SK-N-SH treated with all-trans-retinoic acid at 6 μM for 48 hours (cell line): Measurements from ENCODE around the gene SUSD4.

Source experiments
- ATAC-seq: fragments of 200-7000 bp; cut with Tn5 transposase; 3 replicates; pipeline ENCODE4 v1.9.1; 2020; ENCODE audit warnings: mild to moderate bottlenecking, moderate library complexity
- ARNTL ChIP-seq: fragments of 450-650 bp; formaldehyde crosslinking; IDR thresholded peaks from 2 replicates; pipeline ENCODE4 v1.5.0; 2020; ENCODE audit warnings: low read depth, mild to moderate bottlenecking, moderate library complexity, borderline replicate concordance
- BACH2 ChIP-seq: fragments of 250-450 bp; sonication (Bioruptor Pico); IDR thresholded peaks from 2 replicates; pipeline ENCODE4 v1.9.0; 2021; ENCODE audit warnings: mild to moderate bottlenecking, borderline replicate concordance
- CREB5 ChIP-seq: fragments of 250-450 bp; sonication (Bioruptor Pico); IDR thresholded peaks from 2 replicates; pipeline ENCODE4 v1.5.1; 2020; ENCODE audit warnings: low read depth, mild to moderate bottlenecking, moderate library complexity
- CSDC2 ChIP-seq: fragments of 250-450 bp; sonication (Bioruptor Pico); IDR thresholded peaks from 2 replicates; pipeline ENCODE4 v1.5.0; 2020; ENCODE audit warnings: mild to moderate bottlenecking, moderate library complexity
- GLIS3 ChIP-seq: fragments of 250-450 bp; sonication (Bioruptor Pico); IDR thresholded peaks from 2 replicates; pipeline ENCODE4 v1.5.0; 2020; ENCODE audit warnings: mild to moderate bottlenecking, moderate library complexity
- ISL1 ChIP-seq: fragments of 250-450 bp; sonication (Bioruptor Pico); IDR thresholded peaks from 2 replicates; pipeline ENCODE4 v2.1.2; 2022; ENCODE audit warnings: mild to moderate bottlenecking, moderate library complexity
- OSR1 ChIP-seq: fragments of 250-450 bp; sonication (Bioruptor Pico); IDR thresholded peaks from 2 replicates; pipeline ENCODE4 v1.8.0; 2022; ENCODE audit warnings: moderate library complexity, mild to moderate bottlenecking, inconsistent platforms
- PPARA ChIP-seq: fragments of 250-450 bp; sonication (Bioruptor Pico); IDR thresholded peaks from 2 replicates; pipeline ENCODE4 v1.5.0; 2020; ENCODE audit warnings: mild to moderate bottlenecking, borderline replicate concordance
- RARB ChIP-seq: fragments of 250-450 bp; sonication (Bioruptor Pico); IDR thresholded peaks from 2 replicates; pipeline ENCODE4 v1.8.0; 2021; ENCODE audit warnings: mild to moderate bottlenecking, moderate library complexity
- SNAI2 ChIP-seq: fragments of 250-450 bp; sonication (Bioruptor Pico); IDR thresholded peaks from 2 replicates; pipeline ENCODE4 v1.5.0; 2020; ENCODE audit warnings: mild to moderate bottlenecking, moderate library complexity
- TCF4 ChIP-seq: fragments of 250-450 bp; sonication (Bioruptor Pico); IDR thresholded peaks from 2 replicates; pipeline ENCODE4 v1.8.0; 2021; ENCODE audit warnings: mild to moderate bottlenecking, moderate library complexity, borderline replicate concordance
- TOX ChIP-seq: fragments of 250-450 bp; sonication (Bioruptor Pico); IDR thresholded peaks from 2 replicates; pipeline ENCODE4 v1.8.0; 2021; ENCODE audit warnings: mild to moderate bottlenecking, moderate library complexity, borderline replicate concordance
- ZC3H10 ChIP-seq: fragments of 250-450 bp; sonication (Bioruptor Pico); IDR thresholded peaks from 2 replicates; pipeline ENCODE4 v1.5.1; 2021; ENCODE audit warnings: mild to moderate bottlenecking, moderate library complexity
- ZFP3 ChIP-seq: fragments of 250-450 bp; sonication (Bioruptor Pico); IDR thresholded peaks from 2 replicates; pipeline ENCODE4 v1.5.0; 2020; ENCODE audit warnings: mild to moderate bottlenecking, moderate library complexity
- ZNF565 ChIP-seq: fragments of 450-650 bp; formaldehyde crosslinking; conservative IDR thresholded peaks from 2 replicates; pipeline ENCODE4 v1.5.0; 2020; ENCODE audit warnings: low read depth, mild to moderate bottlenecking, moderate library complexity
- ZNF70 ChIP-seq: fragments of 450-650 bp; formaldehyde crosslinking; IDR thresholded peaks from 2 replicates; pipeline ENCODE4 v1.5.0; 2020; ENCODE audit warnings: mild to moderate bottlenecking, moderate library complexity
- ZNF8 ChIP-seq: fragments of 450-650 bp; formaldehyde crosslinking; IDR thresholded peaks from 2 replicates; pipeline ENCODE4 v1.5.0; 2020; ENCODE audit warnings: mild to moderate bottlenecking, moderate library complexity
- TF ChIP-seq, protein P1 (sequence below): fragments of 250-450 bp; sonication (Bioruptor Pico); IDR thresholded peaks from 2 replicates; pipeline ENCODE4 v1.8.0; 2021; ENCODE audit warnings: low read depth, mild to moderate bottlenecking, moderate library complexity, borderline replicate concordance
- TF ChIP-seq, protein P2 (sequence below): fragments of 250-450 bp; sonication (Bioruptor Pico); IDR thresholded peaks from 2 replicates; pipeline ENCODE4 v1.8.0; 2020; ENCODE audit warnings: mild to moderate bottlenecking, moderate library complexity, borderline replicate concordance
- TF ChIP-seq, protein P3 (sequence below): fragments of 250-450 bp; sonication (Bioruptor Pico); IDR thresholded peaks from 2 replicates; pipeline ENCODE4 v1.5.0; 2020; ENCODE audit warnings: mild to moderate bottlenecking, moderate library complexity

The SUSD4 gene

GRCh38 chr1:223337174-223337869 lies 26.7 kb downstream of the SUSD4 start:
- ATAC-seq = no peak
- no peak for TF ChIP-seq GLIS3 (CRISPR knock-in tag)
- TF ChIP-seq, protein P1, sequence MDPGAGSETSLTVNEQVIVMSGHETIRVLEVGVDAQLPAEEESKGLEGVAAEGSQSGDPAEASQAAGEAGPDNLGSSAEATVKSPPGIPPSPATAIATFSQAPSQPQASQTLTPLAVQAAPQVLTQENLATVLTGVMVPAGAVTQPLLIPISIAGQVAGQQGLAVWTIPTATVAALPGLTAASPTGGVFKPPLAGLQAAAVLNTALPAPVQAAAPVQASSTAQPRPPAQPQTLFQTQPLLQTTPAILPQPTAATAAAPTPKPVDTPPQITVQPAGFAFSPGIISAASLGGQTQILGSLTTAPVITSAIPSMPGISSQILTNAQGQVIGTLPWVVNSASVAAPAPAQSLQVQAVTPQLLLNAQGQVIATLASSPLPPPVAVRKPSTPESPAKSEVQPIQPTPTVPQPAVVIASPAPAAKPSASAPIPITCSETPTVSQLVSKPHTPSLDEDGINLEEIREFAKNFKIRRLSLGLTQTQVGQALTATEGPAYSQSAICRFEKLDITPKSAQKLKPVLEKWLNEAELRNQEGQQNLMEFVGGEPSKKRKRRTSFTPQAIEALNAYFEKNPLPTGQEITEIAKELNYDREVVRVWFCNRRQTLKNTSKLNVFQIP (CRISPR knock-in tag) = no peak
- no peak for TF ChIP-seq ZFP3 (CRISPR knock-in tag)
- TF ChIP-seq SNAI2 (CRISPR knock-in tag) = no peak
- no peak for TF ChIP-seq TOX (CRISPR knock-in tag)
- TF ChIP-seq ZNF70 = no peak
- TF ChIP-seq, protein P2, sequence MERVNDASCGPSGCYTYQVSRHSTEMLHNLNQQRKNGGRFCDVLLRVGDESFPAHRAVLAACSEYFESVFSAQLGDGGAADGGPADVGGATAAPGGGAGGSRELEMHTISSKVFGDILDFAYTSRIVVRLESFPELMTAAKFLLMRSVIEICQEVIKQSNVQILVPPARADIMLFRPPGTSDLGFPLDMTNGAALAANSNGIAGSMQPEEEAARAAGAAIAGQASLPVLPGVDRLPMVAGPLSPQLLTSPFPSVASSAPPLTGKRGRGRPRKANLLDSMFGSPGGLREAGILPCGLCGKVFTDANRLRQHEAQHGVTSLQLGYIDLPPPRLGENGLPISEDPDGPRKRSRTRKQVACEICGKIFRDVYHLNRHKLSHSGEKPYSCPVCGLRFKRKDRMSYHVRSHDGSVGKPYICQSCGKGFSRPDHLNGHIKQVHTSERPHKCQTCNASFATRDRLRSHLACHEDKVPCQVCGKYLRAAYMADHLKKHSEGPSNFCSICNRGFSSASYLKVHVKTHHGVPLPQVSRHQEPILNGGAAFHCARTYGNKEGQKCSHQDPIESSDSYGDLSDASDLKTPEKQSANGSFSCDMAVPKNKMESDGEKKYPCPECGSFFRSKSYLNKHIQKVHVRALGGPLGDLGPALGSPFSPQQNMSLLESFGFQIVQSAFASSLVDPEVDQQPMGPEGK = no peak
- no peak for TF ChIP-seq ZNF565 (CRISPR knock-in tag)
- TF ChIP-seq ARNTL (CRISPR knock-in tag) = no peak
- TF ChIP-seq, protein P3, sequence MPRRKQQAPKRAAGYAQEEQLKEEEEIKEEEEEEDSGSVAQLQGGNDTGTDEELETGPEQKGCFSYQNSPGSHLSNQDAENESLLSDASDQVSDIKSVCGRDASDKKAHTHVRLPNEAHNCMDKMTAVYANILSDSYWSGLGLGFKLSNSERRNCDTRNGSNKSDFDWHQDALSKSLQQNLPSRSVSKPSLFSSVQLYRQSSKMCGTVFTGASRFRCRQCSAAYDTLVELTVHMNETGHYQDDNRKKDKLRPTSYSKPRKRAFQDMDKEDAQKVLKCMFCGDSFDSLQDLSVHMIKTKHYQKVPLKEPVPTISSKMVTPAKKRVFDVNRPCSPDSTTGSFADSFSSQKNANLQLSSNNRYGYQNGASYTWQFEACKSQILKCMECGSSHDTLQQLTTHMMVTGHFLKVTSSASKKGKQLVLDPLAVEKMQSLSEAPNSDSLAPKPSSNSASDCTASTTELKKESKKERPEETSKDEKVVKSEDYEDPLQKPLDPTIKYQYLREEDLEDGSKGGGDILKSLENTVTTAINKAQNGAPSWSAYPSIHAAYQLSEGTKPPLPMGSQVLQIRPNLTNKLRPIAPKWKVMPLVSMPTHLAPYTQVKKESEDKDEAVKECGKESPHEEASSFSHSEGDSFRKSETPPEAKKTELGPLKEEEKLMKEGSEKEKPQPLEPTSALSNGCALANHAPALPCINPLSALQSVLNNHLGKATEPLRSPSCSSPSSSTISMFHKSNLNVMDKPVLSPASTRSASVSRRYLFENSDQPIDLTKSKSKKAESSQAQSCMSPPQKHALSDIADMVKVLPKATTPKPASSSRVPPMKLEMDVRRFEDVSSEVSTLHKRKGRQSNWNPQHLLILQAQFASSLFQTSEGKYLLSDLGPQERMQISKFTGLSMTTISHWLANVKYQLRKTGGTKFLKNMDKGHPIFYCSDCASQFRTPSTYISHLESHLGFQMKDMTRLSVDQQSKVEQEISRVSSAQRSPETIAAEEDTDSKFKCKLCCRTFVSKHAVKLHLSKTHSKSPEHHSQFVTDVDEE (CRISPR knock-in tag) = no peak
- no peak for TF ChIP-seq OSR1 (CRISPR knock-in tag)

- TF ChIP-seq GLIS3 (CRISPR knock-in tag) (no peak), TCF4 (no peak), ARNTL (CRISPR knock-in tag) (no peak), ZNF565 (CRISPR knock-in tag) (no peak), BACH2 (no peak), CREB5 (CRISPR knock-in tag) (no peak), ZC3H10 (CRISPR knock-in tag) (no peak), RARB (CRISPR knock-in tag) (no peak), ZNF8 (CRISPR knock-in tag) (no peak), TOX (CRISPR knock-in tag) (no peak)
- ATAC-seq = no peak
These were observed 29.8 kb downstream of the SUSD4 start for GRCh38 chr1:223334156-223334555.

GRCh38 chr1:223332997-223333396 lies 31.0 kb downstream of the SUSD4 start:
- no peak for TF ChIP-seq GLIS3 (CRISPR knock-in tag)
- no peak for TF ChIP-seq ISL1 (CRISPR knock-in tag)
- ATAC-seq = no peak

DNA sequence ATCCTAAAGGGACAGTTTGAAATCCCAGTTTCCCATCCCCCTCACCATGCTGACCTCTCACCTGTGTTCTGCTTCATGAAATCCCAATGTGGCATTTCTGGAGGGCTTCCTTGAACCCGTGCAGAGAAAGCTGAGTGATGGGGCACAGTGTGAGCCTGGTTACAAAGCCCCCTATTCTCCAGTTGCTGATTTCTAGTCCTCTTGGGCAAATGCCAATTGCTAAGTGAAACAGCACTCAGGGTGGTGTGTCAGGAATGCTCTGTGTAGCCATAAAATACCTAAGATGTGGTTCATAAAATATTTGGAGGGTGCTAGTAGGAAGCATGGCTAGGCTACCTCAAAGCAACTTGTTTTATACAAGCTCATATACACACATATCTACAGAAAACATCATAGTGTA lies 32.0 kb downstream of the SUSD4 start:
- ATAC-seq = no peak
- TF ChIP-seq, protein P2 = no peak
- TF ChIP-seq ZC3H10 (CRISPR knock-in tag) (no peak), TCF4 (no peak), ZNF70 (no peak), BACH2 (no peak), CSDC2 (CRISPR knock-in tag) (no peak), OSR1 (CRISPR knock-in tag) (no peak), ZFP3 (CRISPR knock-in tag) (no peak), ZNF565 (CRISPR knock-in tag) (no peak), PPARA (CRISPR knock-in tag) (no peak), CREB5 (CRISPR knock-in tag) (no peak), GLIS3 (CRISPR knock-in tag) (no peak), ARNTL (CRISPR knock-in tag) (no peak), SNAI2 (CRISPR knock-in tag) (no peak), RARB (CRISPR knock-in tag) (no peak)
- TF ChIP-seq, protein P3 (CRISPR knock-in tag) = no peak
